Measurements from ENCODE around the gene POLR3K.

- TF ChIP-seq EZH2 (IDR thresholded peaks at IDR 0.05; ENCODE audit: borderline replicate concordance, low read depth, low read length, severe bottlenecking) (no peak), CTCF (IDR thresholded peaks at IDR 0.05; ENCODE audit: borderline replicate concordance, extremely low read depth, low read length, poor library complexity, severe bottlenecking) (no peak)
These were observed 7.8 kb upstream of the POLR3K start for GRCh38 chr16:60929-61878.
